Tibial artery (tissue), 4 donors: Measurements from ENCODE around the gene NET1.

Source experiments
- DNase-seq, 2 donors: peaks; one replicate each; pipeline ENCODE4 v3.0.0-alpha.2; 2019
- H3K27ac ChIP-seq, 2 donors: fragments of 200-600 bp; sonication (generic) in 1 of 2; 1 replicate in 1 of 2; 2 replicates in 1 of 2; pipeline ENCODE4 v1.5.1; 2018 to 2019; ENCODE audit warnings: mild to moderate bottlenecking in 1 of 2
- H3K27me3 ChIP-seq, 2 donors: fragments of 200-600 bp; sonication (generic) in 1 of 2; one replicate each; pipeline versions ENCODE4 v1.5.1 to v1.6.0; 2016 to 2019
- H3K36me3 ChIP-seq, 3 donors: fragments of 200-600 bp; sonication (generic) in 2 of 3; one replicate each; pipeline ENCODE4 v1.5.1; 2016 to 2019; ENCODE audit warnings: mild to moderate bottlenecking in 2 of 3
- H3K4me1 ChIP-seq, 4 donors: fragments of 200-600 bp; sonication (generic) in 2 of 4; 1 replicate in 3 of 4; 2 replicates in 1 of 4; pipeline ENCODE4 v1.5.1; 2016 to 2019
- H3K4me3 ChIP-seq, 2 donors: fragments of 200-600 bp; sonication (generic) in 1 of 2; 1 replicate in 1 of 2; 2 replicates in 1 of 2; pipeline ENCODE4 v1.5.1; 2018 to 2019; ENCODE audit warnings: mild to moderate bottlenecking in 2 of 2
- H3K9me3 ChIP-seq, 3 donors: fragments of 200-600 bp; sonication (generic) in 1 of 3; one replicate each; pipeline ENCODE4 v1.5.1; 2016 to 2019
- intact Hi-C: fragments of 100-400 bp; cut with DNase I; formaldehyde crosslinking; loops from one replicate; pipeline ENCODE4 v1.15.0; 2023; ENCODE audit warnings: low total_unique reads
- TF ChIP-seq, protein P1 (sequence below), 2 experiments: fragments of 200-600 bp in 1 of 2; fragments of 450-650 bp in 1 of 2; IDR thresholded peaks; one replicate each; pipeline ENCODE4 v1.5.1; 2017 to 2019; ENCODE audit warnings: antibody characterized with exemption in 2 of 2, mild to moderate bottlenecking in 1 of 2, moderate library complexity in 1 of 2

The NET1 gene

DNA sequence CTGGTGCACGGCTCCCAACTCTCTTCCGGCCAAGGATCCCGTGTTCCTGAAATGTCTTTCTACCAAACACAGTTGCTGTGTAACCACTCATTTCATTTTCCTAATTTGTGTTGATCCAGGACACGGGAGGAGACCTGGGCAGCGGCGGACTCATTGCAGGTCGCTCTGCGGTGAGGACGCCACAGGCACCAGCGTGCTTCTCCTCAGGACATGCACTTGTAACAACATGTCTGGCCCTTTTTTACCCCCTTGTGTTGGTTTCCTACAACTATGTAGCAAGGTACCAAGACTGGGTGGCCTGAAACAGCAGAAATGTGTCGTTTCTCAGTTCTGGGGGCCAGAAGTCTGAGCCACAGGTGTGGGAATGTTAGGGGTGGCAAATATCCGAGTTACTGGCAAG lies 68.8 kb downstream of the NET1 start:
- H3K27ac ChIP-seq: no peak overlapping the region
- H3K4me1 ChIP-seq: no peaks in the 10 kb centered on the region
- TF ChIP-seq, protein P1, sequence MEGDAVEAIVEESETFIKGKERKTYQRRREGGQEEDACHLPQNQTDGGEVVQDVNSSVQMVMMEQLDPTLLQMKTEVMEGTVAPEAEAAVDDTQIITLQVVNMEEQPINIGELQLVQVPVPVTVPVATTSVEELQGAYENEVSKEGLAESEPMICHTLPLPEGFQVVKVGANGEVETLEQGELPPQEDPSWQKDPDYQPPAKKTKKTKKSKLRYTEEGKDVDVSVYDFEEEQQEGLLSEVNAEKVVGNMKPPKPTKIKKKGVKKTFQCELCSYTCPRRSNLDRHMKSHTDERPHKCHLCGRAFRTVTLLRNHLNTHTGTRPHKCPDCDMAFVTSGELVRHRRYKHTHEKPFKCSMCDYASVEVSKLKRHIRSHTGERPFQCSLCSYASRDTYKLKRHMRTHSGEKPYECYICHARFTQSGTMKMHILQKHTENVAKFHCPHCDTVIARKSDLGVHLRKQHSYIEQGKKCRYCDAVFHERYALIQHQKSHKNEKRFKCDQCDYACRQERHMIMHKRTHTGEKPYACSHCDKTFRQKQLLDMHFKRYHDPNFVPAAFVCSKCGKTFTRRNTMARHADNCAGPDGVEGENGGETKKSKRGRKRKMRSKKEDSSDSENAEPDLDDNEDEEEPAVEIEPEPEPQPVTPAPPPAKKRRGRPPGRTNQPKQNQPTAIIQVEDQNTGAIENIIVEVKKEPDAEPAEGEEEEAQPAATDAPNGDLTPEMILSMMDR (IDR thresholded peaks at IDR 0.05): no peak
- intact Hi-C loops: no loop called here
- no peak for DNase-seq
- no peaks in the 10 kb centered on the region for H3K27me3 ChIP-seq
- H3K9me3 ChIP-seq: no peaks in the 10 kb centered on the region
- no peak overlapping the region for H3K4me3 ChIP-seq
- H3K36me3 ChIP-seq: no peaks in the 10 kb centered on the region

DNA sequence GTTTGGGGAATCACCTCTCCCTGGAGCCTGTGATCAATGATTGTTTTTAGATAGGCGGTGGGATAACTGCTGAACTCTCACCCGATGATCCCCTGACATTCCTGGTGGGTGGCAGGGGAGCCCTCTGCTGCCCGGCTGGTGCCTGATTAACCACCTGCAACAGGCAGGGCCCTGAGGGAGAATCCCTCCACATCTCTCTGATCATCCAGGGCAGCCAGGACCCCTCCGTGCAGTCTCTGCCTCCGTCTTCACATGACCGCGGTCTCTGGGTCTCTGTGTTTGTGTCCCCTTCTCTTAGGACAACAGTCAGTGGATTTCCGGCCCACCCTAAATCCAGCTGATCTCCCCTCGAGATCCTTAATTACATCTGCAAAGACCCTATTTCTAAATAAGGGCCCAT lies 69.7 kb downstream of the NET1 start:
- no peaks in the 10 kb centered on the region for H3K27me3 ChIP-seq
- TF ChIP-seq, protein P1 (IDR thresholded peaks at IDR 0.05): no peak
- DNase-seq: peak in 1 of 2 donors; percentile 54

DNA sequence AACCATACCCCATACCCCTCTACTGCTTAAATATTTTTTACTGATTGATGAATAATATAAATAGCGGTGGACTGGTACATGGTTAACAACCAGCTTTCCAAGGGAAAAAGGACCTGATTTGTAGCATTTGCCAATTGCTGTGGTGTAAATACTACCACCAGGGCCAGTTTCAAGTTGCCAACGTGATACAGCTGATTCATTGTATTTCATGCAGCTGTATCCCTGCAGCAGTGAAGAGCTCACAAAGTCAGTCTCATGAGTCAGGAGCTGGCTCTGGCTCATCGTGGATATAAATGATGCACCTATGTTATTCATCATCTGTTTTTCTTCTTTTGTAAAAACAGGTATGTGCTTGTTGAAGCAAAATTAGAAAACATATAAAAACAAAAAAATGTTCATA lies 71.8 kb downstream of the NET1 start:
- H3K27ac ChIP-seq: no peak overlapping the region
- no peaks in the 10 kb centered on the region for H3K4me1 ChIP-seq
- no peaks in the 10 kb centered on the region for H3K36me3 ChIP-seq
- H3K27me3 ChIP-seq: no peaks in the 10 kb centered on the region
- intact Hi-C loops: no loop called here
- H3K4me3 ChIP-seq: no peak overlapping the region
- no peak for DNase-seq
- H3K9me3 ChIP-seq: no peaks in the 10 kb centered on the region
- TF ChIP-seq, protein P1 (IDR thresholded peaks at IDR 0.05): no peak

More for the DNA sequence above, 69.7 kb downstream of the NET1 start:
- no peak overlapping the region for H3K4me3 ChIP-seq
- no peak overlapping the region for H3K27ac ChIP-seq
- intact Hi-C loops: no loop called here
- no peaks in the 10 kb centered on the region for H3K9me3 ChIP-seq
- no peaks in the 10 kb centered on the region for H3K4me1 ChIP-seq
- no peaks in the 10 kb centered on the region for H3K36me3 ChIP-seq

DNA sequence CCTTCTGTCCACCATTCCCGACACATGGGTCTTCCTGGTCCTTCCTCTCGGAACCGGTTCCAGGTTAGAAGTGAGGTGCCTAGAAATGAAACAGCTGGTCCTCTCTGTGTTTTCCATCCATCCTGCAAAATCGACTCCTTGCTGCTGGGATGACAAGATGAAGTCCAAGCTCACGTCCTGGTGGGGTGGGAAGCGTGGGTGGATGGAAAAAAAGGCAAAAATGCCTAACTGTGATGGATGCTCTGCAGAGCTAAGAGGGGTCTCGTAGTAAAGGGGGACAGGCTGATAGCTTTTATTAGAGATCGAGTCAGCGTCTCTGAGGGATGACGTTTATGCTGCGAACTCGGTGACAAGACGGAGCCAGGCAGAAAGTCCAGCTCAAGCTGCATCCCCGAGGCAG lies 72.9 kb downstream of the NET1 start:
- intact Hi-C loops: no loop called here
- Histone ChIP-seq H3K27me3 (no peaks in the 10 kb centered on the region), H3K4me3 (no peak overlapping the region), H3K4me1 (no peaks in the 10 kb centered on the region), H3K27ac (no peak overlapping the region), H3K36me3 (no peaks in the 10 kb centered on the region), H3K9me3 (no peaks in the 10 kb centered on the region)
- TF ChIP-seq, protein P1 (IDR thresholded peaks at IDR 0.05): no peak
- peak in 1 of 2 donors; percentile 46 for DNase-seq

DNA sequence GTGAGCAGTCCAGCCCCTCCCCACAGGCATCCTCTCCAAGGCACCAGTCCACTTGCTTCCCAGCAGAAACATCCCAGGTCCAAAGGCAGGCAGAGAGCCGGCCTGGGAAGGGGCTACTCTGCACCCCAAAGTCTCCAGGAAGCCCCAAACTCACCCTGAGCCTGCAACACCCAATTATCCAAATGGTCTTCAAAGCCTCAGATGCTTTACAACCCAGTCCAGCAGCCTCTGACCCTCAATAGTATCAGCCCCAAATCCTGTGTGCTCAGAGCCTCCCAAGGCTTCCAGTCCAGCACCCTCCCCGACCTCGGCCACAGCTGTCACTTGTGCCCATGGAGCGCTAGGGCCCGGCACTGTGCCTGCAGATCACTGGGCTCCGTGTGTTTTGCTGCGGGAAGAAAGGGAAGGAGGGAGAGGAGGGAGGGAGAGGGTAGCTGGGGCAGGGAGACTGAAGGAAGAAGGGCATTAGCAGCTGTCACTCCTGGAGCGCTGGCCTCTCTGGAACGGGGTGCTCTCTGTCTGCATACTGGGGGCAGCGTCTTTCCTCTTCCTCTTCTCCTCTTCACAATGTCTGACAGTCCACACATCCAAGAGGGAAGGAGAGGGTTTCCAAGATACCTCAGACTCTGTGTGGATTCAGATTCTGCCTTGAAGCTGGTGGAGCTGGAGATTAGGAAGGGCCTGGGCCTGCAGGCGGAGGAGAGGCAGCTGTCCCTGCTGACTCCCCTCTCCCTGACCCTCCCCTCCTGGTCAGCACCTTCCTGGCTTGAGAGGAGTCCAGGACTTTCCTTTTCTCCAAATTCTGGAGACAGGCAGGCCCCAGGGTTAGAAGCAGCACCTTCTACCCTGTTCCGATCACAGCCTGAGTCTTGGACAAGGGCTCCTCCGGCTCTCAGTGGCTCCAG lies 73.8 kb downstream of the NET1 start:
- DNase-seq: no peak
- intact Hi-C loops: no loop called here
- H3K27me3 ChIP-seq: no peaks in the 10 kb centered on the region
- H3K4me3 ChIP-seq: no peak overlapping the region
- no peaks in the 10 kb centered on the region for H3K9me3 ChIP-seq
- TF ChIP-seq, protein P1 (IDR thresholded peaks at IDR 0.05): no peak
- no peak overlapping the region for H3K27ac ChIP-seq
- peaks cover 0 to 1% (median 0%) of the 10 kb centered on the region in 4 donors for H3K4me1 ChIP-seq
- no peaks in the 10 kb centered on the region for H3K36me3 ChIP-seq
